Liver (tissue), 9 donors: ENCODE measurements around the gene RAPGEF1. TPM values are rescaled to one million over a fixed set of nuclear protein-coding genes. Genes with fewer than 3 reads are reported as not detected.

Experiments used
- DNase-seq: peaks from one replicate; pipeline ENCODE4 v3.0.0-alpha.2; 2017; ENCODE audit warnings: low spot score
- H3K27ac ChIP-seq, 2 donors: one replicate each; pipeline ENCODE4 v1.7.0; 2013; ENCODE audit warnings: inconsistent platforms in 2 of 2, low read length in 2 of 2, control low read depth in 1 of 2, low read depth in 1 of 2, mild to moderate bottlenecking in 1 of 2
- H3K27me3 ChIP-seq, 4 donors: one replicate each; pipeline versions ENCODE4 v1.6.1 to v1.7.0; 2013; ENCODE audit warnings: low read length in 3 of 4, inconsistent platforms in 1 of 4, mild to moderate bottlenecking in 1 of 4, moderate library complexity in 1 of 4; ENCODE audit not compliant: control insufficient read depth in 4 of 4, insufficient read depth in 4 of 4
- H3K36me3 ChIP-seq, 4 donors: one replicate each; pipeline versions ENCODE4 v1.6.1 to v1.7.0; 2013; ENCODE audit warnings: low read length in 3 of 4, mild to moderate bottlenecking in 3 of 4, low read depth in 1 of 4, moderate library complexity in 1 of 4; ENCODE audit not compliant: control insufficient read depth in 4 of 4, insufficient read depth in 3 of 4
- H3K4me1 ChIP-seq, 4 donors: one replicate each; pipeline versions ENCODE4 v1.6.1 to v1.7.0; 2013; ENCODE audit warnings: low read length in 3 of 4, mild to moderate bottlenecking in 3 of 4, moderate library complexity in 1 of 4; ENCODE audit not compliant: control insufficient read depth in 4 of 4, insufficient read depth in 4 of 4
- H3K4me3 ChIP-seq, 3 donors: one replicate each; pipeline versions ENCODE4 v1.6.1 to v1.7.0; 2013; ENCODE audit warnings: low read length in 3 of 3, control low read depth in 1 of 3, low read depth in 1 of 3, mild to moderate bottlenecking in 1 of 3
- H3K9ac ChIP-seq, 2 donors: one replicate each; pipeline ENCODE4 v1.7.0; 2013; ENCODE audit warnings: low read length in 2 of 2, mild to moderate bottlenecking in 2 of 2, moderate library complexity in 2 of 2, control low read depth in 1 of 2, low read depth in 1 of 2
- H3K9me3 ChIP-seq, 4 donors: one replicate each; pipeline versions ENCODE4 v1.6.1 to v1.7.0; 2013; ENCODE audit warnings: low read length in 3 of 4; ENCODE audit not compliant: control insufficient read depth in 4 of 4
- ATF3 ChIP-seq: IDR thresholded peaks from 2 replicates; pipeline ENCODE4 v1.6.1; 2016; ENCODE audit warnings: antibody characterized with exemption
- CTCF ChIP-seq: fragments of 150-350 bp; IDR thresholded peaks from 2 replicates; pipeline ENCODE4 v1.5.1; 2017; ENCODE audit warnings: improper control_type of control experiment, low read depth, low read length; ENCODE audit not compliant: missing input control
- EGR1 ChIP-seq, 2 donors: IDR thresholded peaks; 2 replicates each; pipeline ENCODE4 v1.6.1; 2016 to 2018; ENCODE audit warnings: antibody characterized with exemption in 2 of 2, low read depth in 2 of 2
- FOXA1 ChIP-seq: IDR thresholded peaks from 2 replicates; pipeline ENCODE4 v1.6.1; 2016; ENCODE audit warnings: antibody characterized with exemption
- FOXA2 ChIP-seq: IDR thresholded peaks from 2 replicates; pipeline ENCODE4 v1.6.1; 2016; ENCODE audit warnings: antibody characterized with exemption
- GABPA ChIP-seq, 2 donors: IDR thresholded peaks in 1 of 2; conservative IDR thresholded peaks in 1 of 2; 2 replicates each; pipeline ENCODE4 v1.6.1; 2016; ENCODE audit warnings: antibody characterized with exemption in 2 of 2, mild to moderate bottlenecking in 1 of 2, moderate library complexity in 1 of 2
- HNF4A ChIP-seq, 2 donors: conservative IDR thresholded peaks; 2 replicates each; pipeline ENCODE4 v1.6.1; 2016; ENCODE audit warnings: antibody characterized with exemption in 2 of 2, mild to moderate bottlenecking in 2 of 2
- HNF4G ChIP-seq: IDR thresholded peaks from 2 replicates; pipeline ENCODE4 v1.6.1; 2016; ENCODE audit warnings: antibody characterized with exemption
- JUND ChIP-seq, 2 donors: IDR thresholded peaks; 2 replicates each; pipeline ENCODE4 v1.6.1; 2016; ENCODE audit warnings: antibody characterized with exemption in 2 of 2
- MAX ChIP-seq: IDR thresholded peaks from 2 replicates; pipeline ENCODE4 v1.6.1; 2016; ENCODE audit warnings: antibody characterized with exemption
- NR2F2 ChIP-seq: IDR thresholded peaks from 2 replicates; pipeline ENCODE4 v1.6.1; 2016; ENCODE audit warnings: antibody characterized with exemption
- RAD21 ChIP-seq, 2 donors: IDR thresholded peaks; 2 replicates each; pipeline ENCODE4 v1.6.1; 2016; ENCODE audit warnings: antibody characterized with exemption in 2 of 2, mild to moderate bottlenecking in 2 of 2
- REST ChIP-seq: IDR thresholded peaks from 2 replicates; pipeline ENCODE4 v1.6.1; 2016; ENCODE audit warnings: antibody characterized with exemption, mild to moderate bottlenecking
- RXRA ChIP-seq, 2 donors: IDR thresholded peaks; 2 replicates each; pipeline ENCODE4 v1.6.1; 2017 to 2018; ENCODE audit warnings: antibody characterized with exemption in 2 of 2, mild to moderate bottlenecking in 1 of 2
- SP1 ChIP-seq: IDR thresholded peaks from 2 replicates; pipeline ENCODE4 v1.6.1; 2018; ENCODE audit warnings: antibody characterized with exemption, mild to moderate bottlenecking
- TAF1 ChIP-seq: conservative IDR thresholded peaks from 2 replicates; pipeline ENCODE4 v1.6.1; 2016; ENCODE audit warnings: antibody characterized with exemption, mild to moderate bottlenecking
- YY1 ChIP-seq: IDR thresholded peaks from 2 replicates; pipeline ENCODE4 v1.6.1; 2016; ENCODE audit warnings: antibody characterized with exemption, mild to moderate bottlenecking
- ZBTB33 ChIP-seq: IDR thresholded peaks from 2 replicates; pipeline ENCODE4 v1.6.1; 2016; ENCODE audit warnings: antibody characterized with exemption
- WGBS: extraction: QIAGEN DNeasy Blood & Tissue Kit; methylation state at CpG from one replicate; pipeline ENCODE4 v1.1.7; 2013; 5-methylcytosine and 5-hydroxymethylcytosine counted together
- polyA plus RNA-seq, 2 donors: library from polyadenylated mRNA; stranded (reverse) in 1 of 2; unstranded in 1 of 2; fragments of 200-250 nt in 1 of 2; fragments of >200 nt in 1 of 2; fragmentation: Nextera tagmentation in 1 of 2; extraction: Ambion mirVana in 1 of 2; gene quantifications; one replicate each; pipeline versions ENCODE4 v1.2.1 to v1.2.3, GENCODE V29; 2013 to 2015
- total RNA-seq, 2 donors: library from RNA; depleted of rRNA; stranded (reverse); fragments of >200 nt; gene quantifications; one replicate each; pipeline ENCODE4 v1.2.3, GENCODE V29; 2014
- donor health status: healthy.
- donor health status: healthy.
- donor health status: healthy.
- donor health status: healthy.
- donor health status: healthy.

Gene RAPGEF1
- total and polyA plus RNA-seq, 4 donors = 5.6 to 19.7 (median 16.8) TPM

- DNase-seq = no peak
- TF ChIP-seq HNF4G = no peak
- TF ChIP-seq TAF1 = no peak
- no peak for TF ChIP-seq REST
- no peak for TF ChIP-seq EGR1 (IDR thresholded peaks at IDR 0.05; ENCODE audit: low read depth in 2 of 2)
- no peak for TF ChIP-seq HNF4A (conservative IDR thresholded peaks at IDR 0.05)
- no peak for TF ChIP-seq YY1
- no peak for TF ChIP-seq NR2F2
- TF ChIP-seq JUND (IDR thresholded peaks at IDR 0.05) = no peak
- TF ChIP-seq MAX = no peak
- no peak for TF ChIP-seq FOXA1
- no peak for TF ChIP-seq FOXA2
- TF ChIP-seq RAD21 (IDR thresholded peaks at IDR 0.05) = no peak
- no peak for TF ChIP-seq RXRA (IDR thresholded peaks at IDR 0.05)
- TF ChIP-seq SP1 = no peak
- WGBS = 65% methylated on average over 7 of the region's 7 CpGs
- peak overlapping the region in 1 of 2 donors; percentile 49 for H3K9ac ChIP-seq
- no peaks in the 10 kb centered on the region for H3K27me3 ChIP-seq
- no peaks in the 10 kb centered on the region for H3K36me3 ChIP-seq
- H3K27ac ChIP-seq = peak overlapping the region; percentile 58 to 64
- no peaks in the 10 kb centered on the region for H3K9me3 ChIP-seq
- peaks cover 23 to 69% (median 63%) of the 10 kb centered on the region in 4 donors for H3K4me1 ChIP-seq
- H3K4me3 ChIP-seq = no peak overlapping the region
Observed at GRCh38 chr9:131731237-131731636, 8.6 kb downstream of the RAPGEF1 start.

GRCh38 chr9:131728961-131729360 is 10.9 kb downstream of the RAPGEF1 start:
- H3K9ac ChIP-seq = no peak overlapping the region
- WGBS = 35% methylated on average over 3 of the region's 3 CpGs
- DNase-seq = no peak
- H3K9me3 ChIP-seq = no peaks in the 10 kb centered on the region
- H3K27ac ChIP-seq = peak overlapping the region in 1 of 2 donors; percentile 37
- no peaks in the 10 kb centered on the region for H3K36me3 ChIP-seq
- H3K4me1 ChIP-seq = peaks cover 11 to 51% (median 42%) of the 10 kb centered on the region in 4 donors
- no peak overlapping the region for H3K4me3 ChIP-seq
- TF ChIP-seq NR2F2 (no peak), ZBTB33 (no peak), SP1 (no peak), FOXA2 (no peak), YY1 (no peak), HNF4G (no peak), FOXA1 (no peak), TAF1 (no peak), MAX (no peak), HNF4A (conservative IDR thresholded peaks at IDR 0.05) (no peak), CTCF (no peak), ATF3 (no peak), EGR1 (IDR thresholded peaks at IDR 0.05; ENCODE audit: low read depth in 2 of 2) (no peak), REST (no peak), GABPA (IDR thresholded peaks at IDR 0.05 in 1 of 2, conservative IDR thresholded peaks at IDR 0.05 in 1 of 2) (no peak), RAD21 (IDR thresholded peaks at IDR 0.05) (no peak), JUND (IDR thresholded peaks at IDR 0.05) (no peak)
- no peaks in the 10 kb centered on the region for H3K27me3 ChIP-seq
